Mesendoderm (in vitro differentiated cells): ENCODE data around the gene INTS4.
A peak's percentile ranks its signal among the peaks of the same experiment; 100 is the strongest.
"Not testable (repeated sequence)": the region's sequence is repeated elsewhere in the genome, so short reads cannot be mapped to it uniquely, and the experiment has no call there.

Source experiments
- DNase-seq: peaks from one replicate; pipeline ENCODE4 v3.0.0; 2013
- H2AK5ac ChIP-seq: 2 replicates; pipeline ENCODE4 v1.6.1; 2013; ENCODE audit warnings: low read length, inconsistent platforms
- H2BK120ac ChIP-seq: 2 replicates; pipeline ENCODE4 v1.6.1; 2013; ENCODE audit warnings: low read depth, mild to moderate bottlenecking, low read length, moderate library complexity, mixed read lengths
- H2BK15ac ChIP-seq: replicated peaks from 2 replicates; pipeline ENCODE4 v1.6.1; 2013; ENCODE audit warnings: low read depth, mild to moderate bottlenecking, moderate library complexity
- H2BK5ac ChIP-seq: 2 replicates; pipeline ENCODE4 v1.6.1; 2013; ENCODE audit warnings: low read length, inconsistent platforms
- H3K18ac ChIP-seq: 2 replicates; pipeline ENCODE4 v1.6.1; 2013; ENCODE audit warnings: mild to moderate bottlenecking, low read length, mixed read lengths
- H3K23ac ChIP-seq: one replicate; pipeline ENCODE4 v1.6.1; 2013; ENCODE audit warnings: low read length
- H3K27ac ChIP-seq: 2 replicates; pipeline ENCODE4 v1.5.1; 2013; ENCODE audit warnings: low read depth, mild to moderate bottlenecking, inconsistent platforms, low read length, moderate library complexity
- H3K27me3 ChIP-seq: 2 replicates; pipeline ENCODE4 v1.6.1; 2013; ENCODE audit warnings: low read length, control low read depth, mild to moderate bottlenecking, inconsistent platforms; ENCODE audit not compliant: insufficient read depth, poor library complexity
- H3K36me3 ChIP-seq: 2 replicates; pipeline ENCODE4 v1.6.1; 2013; ENCODE audit warnings: low read length, inconsistent platforms; ENCODE audit not compliant: control insufficient read depth, insufficient read depth
- H3K4ac ChIP-seq: one replicate; pipeline ENCODE4 v1.6.1; 2013; ENCODE audit warnings: low read depth, mild to moderate bottlenecking, low read length, moderate library complexity
- H3K4me1 ChIP-seq: 2 replicates; pipeline ENCODE4 v1.6.1; 2013; ENCODE audit warnings: low read depth, low read length, inconsistent platforms; ENCODE audit not compliant: control insufficient read depth
- H3K4me2 ChIP-seq: 2 replicates; pipeline ENCODE4 v1.6.1; 2013; ENCODE audit warnings: low read length
- H3K4me3 ChIP-seq: 2 replicates; pipeline ENCODE4 v1.5.1; 2013; ENCODE audit warnings: mild to moderate bottlenecking, low read length
- H3K56ac ChIP-seq: one replicate; pipeline ENCODE4 v1.6.1; 2013; ENCODE audit warnings: low read length
- H3K79me1 ChIP-seq: 2 replicates; pipeline ENCODE4 v1.6.1; 2013; ENCODE audit warnings: low read length, inconsistent platforms
- H3K79me2 ChIP-seq: 2 replicates; pipeline ENCODE4 v1.6.1; 2013; ENCODE audit warnings: mild to moderate bottlenecking, low read length; ENCODE audit not compliant: control insufficient read depth, insufficient read depth
- H3K9ac ChIP-seq: 2 replicates; pipeline ENCODE4 v1.6.1; 2013; ENCODE audit warnings: low read length, inconsistent platforms
- H4K5ac ChIP-seq: one replicate; pipeline ENCODE4 v1.6.1; 2013; ENCODE audit warnings: low read length
- H4K8ac ChIP-seq: one replicate; pipeline ENCODE4 v1.6.1; 2013; ENCODE audit warnings: low read depth, mild to moderate bottlenecking, control low read depth, low read length, moderate library complexity
- WGBS: extraction: QIAGEN DNeasy Blood & Tissue Kit; methylation state at CpG from one replicate; pipeline ENCODE4 v1.1.7; 2013; ENCODE audit warnings: low lambda C conversion rate, missing lambda C conversion rate; ENCODE audit not compliant: insufficient coverage; ENCODE audit errors: extremely low coverage; 5-methylcytosine and 5-hydroxymethylcytosine counted together

INTS4 gene

DNA sequence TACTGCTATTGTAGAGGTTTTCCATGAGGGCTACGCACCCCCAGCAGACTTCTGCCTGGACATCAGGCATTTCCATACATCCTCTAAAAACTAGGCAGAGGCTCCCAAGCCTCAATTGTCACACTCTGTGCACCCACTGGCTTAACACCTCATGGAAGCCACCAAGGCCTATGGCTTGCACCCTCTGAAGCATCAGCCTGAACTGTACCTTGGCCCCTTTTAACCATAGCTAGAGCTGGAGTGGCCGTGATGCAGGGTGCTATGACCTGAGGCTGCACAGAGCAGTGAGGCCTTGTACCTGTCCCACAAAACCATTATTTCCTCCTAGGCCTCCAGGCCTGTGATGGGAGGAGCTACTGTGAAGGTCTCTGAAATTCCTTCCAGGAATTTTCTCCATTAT, 139.6 kb downstream of the INTS4 start:
- Histone ChIP-seq H3K4ac (no peak overlapping the region), H3K36me3 (no peaks in the 10 kb centered on the region)

DNA sequence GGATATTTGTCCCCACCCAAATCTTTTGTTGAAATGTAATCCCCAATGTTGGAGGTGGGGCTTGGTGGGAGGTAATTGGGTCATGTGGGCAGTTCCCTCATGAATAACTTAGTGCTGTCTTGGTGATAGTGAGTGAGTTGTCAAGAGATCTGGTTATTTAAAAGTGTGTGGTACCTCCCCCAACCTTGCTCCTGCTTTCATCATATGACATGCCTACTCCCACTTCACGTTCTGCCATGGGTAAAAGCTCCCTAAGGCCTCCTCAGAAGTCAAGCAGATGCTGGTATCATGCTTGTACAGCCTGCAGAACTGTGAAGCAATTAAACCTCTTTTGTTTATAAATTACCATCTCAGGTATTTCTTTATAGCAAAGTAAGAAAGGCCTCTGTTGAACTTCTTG, 143.0 kb downstream of the INTS4 start:
- Histone ChIP-seq H3K4ac (no peak overlapping the region), H3K4me3 (no peak overlapping the region), H2AK5ac (no peak overlapping the region), H3K79me1 (no peaks in the 10 kb centered on the region), H3K9ac (no peak overlapping the region), H3K27ac (no peak overlapping the region), H3K23ac (no peak overlapping the region), H3K4me2 (no peak overlapping the region), H3K79me2 (no peaks in the 10 kb centered on the region), H3K36me3 (no peaks in the 10 kb centered on the region), H4K5ac (no peak overlapping the region), H3K4me1 (no peaks in the 10 kb centered on the region), H3K18ac (no peak overlapping the region), H2BK5ac (no peak overlapping the region), H3K56ac (no peak overlapping the region), H4K8ac (no peak overlapping the region), H2BK120ac (no peak overlapping the region), H3K27me3 (no peaks in the 10 kb centered on the region), H2BK15ac (no peak overlapping the region)
- no CpG with 5 or more reads among the region's 1 CpG for WGBS
- DNase-seq = peak; percentile 10

More for the DNA sequence above, 139.6 kb downstream of the INTS4 start:
- DNase-seq = peak; percentile 16
- Histone ChIP-seq H4K8ac (no peak overlapping the region), H2BK120ac (no peak overlapping the region), H3K18ac (no peak overlapping the region), H3K79me2 (no peaks in the 10 kb centered on the region), H3K4me1 (no peaks in the 10 kb centered on the region), H2BK5ac (no peak overlapping the region), H3K27ac (no peak overlapping the region), H4K5ac (no peak overlapping the region), H3K4me3 (peak overlapping the region; percentile 1), H3K9ac (no peak overlapping the region), H3K56ac (no peak overlapping the region), H3K4me2 (no peak overlapping the region), H3K23ac (no peak overlapping the region), H2BK15ac (no peak overlapping the region), H3K27me3 (no peaks in the 10 kb centered on the region), H2AK5ac (no peak overlapping the region), H3K79me1 (no peaks in the 10 kb centered on the region)
- no CpG with 5 or more reads among the region's 2 CpGs for WGBS

DNA sequence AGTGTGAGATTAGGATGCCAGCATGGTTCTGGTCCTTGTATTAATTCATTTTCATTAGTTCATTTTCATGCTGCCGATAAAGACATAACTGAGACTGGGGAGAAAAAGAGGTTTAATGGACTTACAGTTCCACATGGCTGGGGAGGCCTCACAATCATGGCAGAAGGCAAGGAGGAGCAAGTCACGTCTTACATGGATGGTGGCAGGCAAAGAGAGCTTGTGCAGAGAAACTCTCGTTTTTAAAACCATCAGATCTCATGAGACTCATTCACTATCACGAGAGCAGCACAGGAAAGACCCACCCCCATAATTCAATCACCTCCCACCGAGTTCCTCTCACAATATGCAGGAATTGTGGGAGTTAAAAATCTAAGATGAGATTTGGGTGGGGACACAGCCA, 150.8 kb downstream of the INTS4 start:
- H3K27ac ChIP-seq, H2BK5ac ChIP-seq, DNase-seq, H3K23ac ChIP-seq, H3K4me2 ChIP-seq, H3K4ac ChIP-seq, H2BK15ac ChIP-seq, H2BK120ac ChIP-seq, H3K36me3 ChIP-seq, H3K9ac ChIP-seq, H3K56ac ChIP-seq, H4K5ac ChIP-seq, H3K79me1 ChIP-seq, H3K27me3 ChIP-seq, H3K18ac ChIP-seq, H3K4me1 ChIP-seq, H3K4me3 ChIP-seq, H2AK5ac ChIP-seq, H3K79me2 ChIP-seq, H4K8ac ChIP-seq: not testable (repeated sequence)
- WGBS = no CpG with 5 or more reads among the region's 5 CpGs

DNA sequence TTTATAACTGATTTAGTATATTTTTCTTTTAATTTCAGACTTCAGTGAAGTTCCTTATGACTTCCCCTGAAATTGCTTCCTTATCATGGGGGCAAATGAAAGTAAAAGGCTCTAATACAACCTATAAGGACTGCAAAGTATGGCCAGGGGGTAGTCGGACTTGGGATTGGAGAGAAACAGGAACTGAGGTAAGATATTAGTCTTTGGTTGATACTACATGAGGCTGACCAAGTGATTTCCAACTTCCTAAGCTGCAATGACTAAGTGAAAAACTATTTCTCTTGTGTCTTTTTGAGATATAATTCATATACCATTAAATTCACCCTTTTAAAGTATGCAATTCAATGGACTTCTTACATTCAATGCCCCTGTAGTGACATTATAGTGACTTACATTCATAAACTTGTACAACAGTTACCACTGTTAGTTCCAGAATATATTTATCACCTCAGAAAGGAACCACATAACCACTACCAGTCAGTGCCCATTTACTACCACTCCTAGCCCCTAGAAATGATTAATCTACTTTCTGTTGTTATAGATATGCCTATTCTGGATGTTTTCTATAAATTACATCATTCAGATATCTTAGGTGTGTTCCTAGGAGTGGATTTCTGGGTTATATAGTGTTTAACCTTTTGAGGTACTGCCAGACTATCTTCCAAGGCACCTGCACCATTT, 151.9 kb downstream of the INTS4 start:
- no peak overlapping the region for H3K4ac ChIP-seq
- no peaks in the 10 kb centered on the region for H3K36me3 ChIP-seq
- DNase-seq = no peak
- no peak overlapping the region for H2BK120ac ChIP-seq
- no peak overlapping the region for H2BK15ac ChIP-seq
- no peaks in the 10 kb centered on the region for H3K79me1 ChIP-seq
- no peak overlapping the region for H3K4me3 ChIP-seq
- no peak overlapping the region for H3K4me2 ChIP-seq
- H3K9ac ChIP-seq = no peak overlapping the region
- H2BK5ac ChIP-seq = no peak overlapping the region
- no peak overlapping the region for H4K5ac ChIP-seq
- no CpG with 5 or more reads among the region's 1 CpG for WGBS
- no peak overlapping the region for H4K8ac ChIP-seq
- H3K27ac ChIP-seq = no peak overlapping the region
- H2AK5ac ChIP-seq = no peak overlapping the region
- H3K56ac ChIP-seq = no peak overlapping the region
- no peak overlapping the region for H3K23ac ChIP-seq
- H3K4me1 ChIP-seq = no peaks in the 10 kb centered on the region
- no peak overlapping the region for H3K18ac ChIP-seq
- no peaks in the 10 kb centered on the region for H3K79me2 ChIP-seq
- no peaks in the 10 kb centered on the region for H3K27me3 ChIP-seq

DNA sequence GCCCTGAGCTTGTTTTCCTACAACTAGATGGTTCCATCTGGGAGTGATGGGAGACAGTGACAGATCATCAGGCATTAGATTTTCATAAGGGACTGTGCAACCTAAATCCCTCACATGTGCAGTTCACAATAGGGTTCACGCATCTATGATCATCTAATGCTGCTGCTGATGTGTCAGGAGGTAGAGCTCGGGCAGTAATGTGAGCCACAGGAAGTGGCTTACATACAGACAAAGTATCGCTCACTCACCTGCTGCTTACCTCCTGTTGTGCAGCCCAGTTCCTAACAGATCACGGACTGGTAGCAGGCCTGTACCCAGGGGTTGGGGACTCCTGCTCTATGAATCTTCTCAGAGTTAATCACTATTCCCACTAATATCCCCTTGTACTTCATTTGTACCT, 161.2 kb downstream of the INTS4 start:
- Histone ChIP-seq H3K4me2 (no peak overlapping the region), H3K4me1 (no peaks in the 10 kb centered on the region), H3K27ac (no peak overlapping the region), H3K4ac (no peak overlapping the region), H2BK5ac (no peak overlapping the region), H3K23ac (no peak overlapping the region), H4K5ac (no peak overlapping the region), H2BK15ac (no peak overlapping the region), H3K79me1 (no peaks in the 10 kb centered on the region), H2BK120ac (no peak overlapping the region), H2AK5ac (no peak overlapping the region), H3K56ac (no peak overlapping the region), H3K79me2 (no peaks in the 10 kb centered on the region), H3K4me3 (no peak overlapping the region), H3K9ac (no peak overlapping the region), H3K18ac (no peak overlapping the region), H4K8ac (no peak overlapping the region), H3K27me3 (no peaks in the 10 kb centered on the region), H3K36me3 (no peaks in the 10 kb centered on the region)
- no peak for DNase-seq
- no CpG with 5 or more reads among the region's 4 CpGs for WGBS

DNA sequence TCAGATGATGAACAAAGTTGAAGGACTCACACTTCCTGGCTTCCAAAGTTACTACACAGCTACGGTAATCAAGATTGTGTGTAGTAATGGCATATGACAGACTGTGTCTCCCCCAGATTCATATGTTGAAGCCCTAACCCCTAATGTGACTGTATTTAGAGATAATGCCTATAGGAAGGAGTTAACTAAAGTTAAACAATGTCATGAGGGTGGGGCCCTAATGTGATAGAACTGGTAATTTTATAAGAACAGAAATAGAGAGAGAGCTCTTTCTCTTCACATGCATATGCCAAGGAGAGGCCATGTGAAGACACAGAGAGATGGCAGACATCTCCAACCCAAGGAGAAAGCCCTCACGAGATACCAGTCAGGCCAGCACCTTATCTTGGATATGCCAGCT, 165.5 kb downstream of the INTS4 start:
- no peak overlapping the region for H2AK5ac ChIP-seq
- H2BK5ac ChIP-seq = no peak overlapping the region
- no peak overlapping the region for H3K56ac ChIP-seq
- no peaks in the 10 kb centered on the region for H3K36me3 ChIP-seq
- no peaks in the 10 kb centered on the region for H3K79me1 ChIP-seq
- no CpG with 5 or more reads among the region's 2 CpGs for WGBS
- no peak overlapping the region for H3K4me2 ChIP-seq
- no peaks in the 10 kb centered on the region for H3K27me3 ChIP-seq
- H4K5ac ChIP-seq = no peak overlapping the region
- H2BK120ac ChIP-seq = no peak overlapping the region
- no peaks in the 10 kb centered on the region for H3K4me1 ChIP-seq
- no peak overlapping the region for H3K23ac ChIP-seq
- no peak for DNase-seq
- no peak overlapping the region for H3K4me3 ChIP-seq
- no peak overlapping the region for H2BK15ac ChIP-seq
- H3K79me2 ChIP-seq = no peaks in the 10 kb centered on the region
- H3K4ac ChIP-seq = no peak overlapping the region
- no peak overlapping the region for H4K8ac ChIP-seq
- H3K18ac ChIP-seq = no peak overlapping the region
- H3K27ac ChIP-seq = no peak overlapping the region
- H3K9ac ChIP-seq = no peak overlapping the region
